GM21723 (cell line): ENCODE measurements around the gene NOX3.
"Not testable (repeated sequence)": the region's sequence is repeated elsewhere in the genome, so short reads cannot be mapped to it uniquely, and the experiment has no call there.

ENCODE experiments used
- ATAC-seq: cut with Tn5 transposase; IDR thresholded peaks from one replicate; pipeline ENCODE4 v1.9.1; 2021; ENCODE audit warnings: mild to moderate bottlenecking, moderate library complexity; ENCODE audit not compliant: unreplicated experiment

The NOX3 gene

GRCh38 chr6:155455766-155456165, at the start of gene NOX3:
Gene NOX3 (minus strand): TSS chr6:155455839. CDS start chr6:155455800, 39 bp downstream.
- ATAC-seq: no peak

GRCh38 chr6:155504848-155505607, 49.4 kb upstream of the NOX3 start:
- ATAC-seq: peak; percentile 61

- no peak for ATAC-seq
Measured at GRCh38 chr6:155502393-155502792, 46.8 kb upstream of the NOX3 start.

- no peak for ATAC-seq
Measured at GRCh38 chr6:155499574-155499973, 43.9 kb upstream of the NOX3 start.

- no peak for ATAC-seq
Measured at GRCh38 chr6:155498370-155498769, 42.7 kb upstream of the NOX3 start.

GRCh38 chr6:155497273-155497672, 41.6 kb upstream of the NOX3 start:
- ATAC-seq: no peak

GRCh38 chr6:155495011-155495768, 39.6 kb upstream of the NOX3 start:
- no peak for ATAC-seq

- ATAC-seq: peak; percentile 95
Measured at GRCh38 chr6:155493694-155494143, 38.1 kb upstream of the NOX3 start.

GRCh38 chr6:155493026-155493693, 37.5 kb upstream of the NOX3 start:
- ATAC-seq: peak; percentile 35

GRCh38 chr6:155492061-155492735, 36.6 kb upstream of the NOX3 start:
- ATAC-seq: no peak

GRCh38 chr6:155491421-155491820, 35.8 kb upstream of the NOX3 start:
- no peak for ATAC-seq

- not testable (repeated sequence) for ATAC-seq
Measured at GRCh38 chr6:155488197-155488596, 32.6 kb upstream of the NOX3 start.

GRCh38 chr6:155487371-155488130, 31.9 kb upstream of the NOX3 start:
- ATAC-seq: no peak

GRCh38 chr6:155486721-155487294, 31.2 kb upstream of the NOX3 start:
- ATAC-seq: no peak

GRCh38 chr6:155485756-155486155, 30.1 kb upstream of the NOX3 start:
- no peak for ATAC-seq

- no peak for ATAC-seq
Measured at GRCh38 chr6:155483858-155484257, 28.2 kb upstream of the NOX3 start.

GRCh38 chr6:155481215-155481614, 25.6 kb upstream of the NOX3 start:
- ATAC-seq: no peak

- no peak for ATAC-seq
Measured at GRCh38 chr6:155473741-155474140, 18.1 kb upstream of the NOX3 start.

GRCh38 chr6:155472886-155473285, 17.2 kb upstream of the NOX3 start:
- no peak for ATAC-seq
